Measurements from ENCODE around the gene MRPL45.

Gene MRPL45

GRCh38 chr17:38361694-38362465 is 64.9 kb downstream of the MRPL45 start:
- Histone ChIP-seq H3K4me3 (ENCODE audit: insufficient read depth, low read length, poor library complexity, severe bottlenecking) (no peak overlapping the region), H4K20me1 (ENCODE audit: low read depth, low read length) (no peaks in the 10 kb centered on the region), H3K27me3 (ENCODE audit: low read length) (no peaks in the 10 kb centered on the region), H3K4me2 (ENCODE audit: low read depth, low read length, poor library complexity, severe bottlenecking) (no peak overlapping the region), H3K9ac (ENCODE audit: low read length) (no peak overlapping the region), H3K9me2 (replicated peaks; ENCODE audit: insufficient read depth, low read length) (no peaks in the 10 kb centered on the region), H2AFZ (ENCODE audit: low read depth, low read length, severe bottlenecking) (no peak overlapping the region), H3K79me2 (ENCODE audit: insufficient read depth, low read length) (no peaks in the 10 kb centered on the region), H3K27ac (ENCODE audit: low read depth, low read length) (no peak overlapping the region), H3K9me3 (ENCODE audit: insufficient read depth, low read length) (no peaks in the 10 kb centered on the region), H3F3A (ENCODE audit: insufficient read depth) (no peaks in the 10 kb centered on the region), H3K36me3 (ENCODE audit: low read length) (no peaks in the 10 kb centered on the region)
- no peak for TF ChIP-seq EZH2phosphoT487 (conservative IDR thresholded peaks at IDR 0.05; ENCODE audit: low read length)
- TF ChIP-seq CTCF (IDR thresholded peaks at IDR 0.05; ENCODE audit: insufficient read depth, low read length, poor library complexity, severe bottlenecking) = no peak

GRCh38 chr17:38363016-38363415 is 66.0 kb downstream of the MRPL45 start:
- Histone ChIP-seq H2AFZ (ENCODE audit: low read depth, low read length, severe bottlenecking) (no peak overlapping the region), H3F3A (ENCODE audit: insufficient read depth) (no peaks in the 10 kb centered on the region), H3K27me3 (ENCODE audit: low read length) (no peaks in the 10 kb centered on the region), H3K36me3 (ENCODE audit: low read length) (no peaks in the 10 kb centered on the region), H3K9me2 (replicated peaks; ENCODE audit: insufficient read depth, low read length) (no peaks in the 10 kb centered on the region), H3K27ac (ENCODE audit: low read depth, low read length) (no peak overlapping the region), H3K4me3 (ENCODE audit: insufficient read depth, low read length, poor library complexity, severe bottlenecking) (no peak overlapping the region), H3K79me2 (ENCODE audit: insufficient read depth, low read length) (no peaks in the 10 kb centered on the region), H3K4me2 (ENCODE audit: low read depth, low read length, poor library complexity, severe bottlenecking) (no peak overlapping the region), H3K9ac (ENCODE audit: low read length) (no peak overlapping the region), H3K9me3 (ENCODE audit: insufficient read depth, low read length) (no peaks in the 10 kb centered on the region), H4K20me1 (ENCODE audit: low read depth, low read length) (no peaks in the 10 kb centered on the region)
- TF ChIP-seq CTCF (IDR thresholded peaks at IDR 0.05; ENCODE audit: insufficient read depth, low read length, poor library complexity, severe bottlenecking) (no peak), EZH2phosphoT487 (conservative IDR thresholded peaks at IDR 0.05; ENCODE audit: low read length) (no peak)

GRCh38 chr17:38364741-38365140 is 67.8 kb downstream of the MRPL45 start:
- H3K9me3 ChIP-seq (ENCODE audit: insufficient read depth, low read length) = no peaks in the 10 kb centered on the region
- H3K27ac ChIP-seq (ENCODE audit: low read depth, low read length) = no peak overlapping the region
- no peak overlapping the region for H3K4me2 ChIP-seq (ENCODE audit: low read depth, low read length, poor library complexity, severe bottlenecking)
- TF ChIP-seq CTCF (IDR thresholded peaks at IDR 0.05; ENCODE audit: insufficient read depth, low read length, poor library complexity, severe bottlenecking) (no peak), EZH2phosphoT487 (conservative IDR thresholded peaks at IDR 0.05; ENCODE audit: low read length) (no peak)
- no peaks in the 10 kb centered on the region for H4K20me1 ChIP-seq (ENCODE audit: low read depth, low read length)
- H3K79me2 ChIP-seq (ENCODE audit: insufficient read depth, low read length) = no peaks in the 10 kb centered on the region
- H3F3A ChIP-seq (ENCODE audit: insufficient read depth) = no peaks in the 10 kb centered on the region
- H2AFZ ChIP-seq (ENCODE audit: low read depth, low read length, severe bottlenecking) = no peak overlapping the region
- no peaks in the 10 kb centered on the region for H3K9me2 ChIP-seq (replicated peaks; ENCODE audit: insufficient read depth, low read length)
- no peak overlapping the region for H3K4me3 ChIP-seq (ENCODE audit: insufficient read depth, low read length, poor library complexity, severe bottlenecking)
- H3K9ac ChIP-seq (ENCODE audit: low read length) = no peak overlapping the region
- H3K27me3 ChIP-seq (ENCODE audit: low read length) = no peaks in the 10 kb centered on the region
- no peaks in the 10 kb centered on the region for H3K36me3 ChIP-seq (ENCODE audit: low read length)
